Effector memory CD8-positive, alpha-beta T cell (primary cell): ENCODE measurements around the gene DNAI7.

Experiments used
- ATAC-seq: fragments of 150-1000 bp; cut with Tn5 transposase; replicated peaks from 2 replicates; pipeline ENCODE4 v1.10.0; 2021; ENCODE audit warnings: mild to moderate bottlenecking, moderate library complexity
- DNase-seq, 3 experiments: peaks; one replicate each; pipeline ENCODE4 v3.0.0; 2021
- H3K27ac Mint-ChIP-seq, 2 donors: one replicate each; pipeline ENCODE4 v1.8.0; 2022; ENCODE audit warnings: mild to moderate bottlenecking in 2 of 2, mixed read lengths in 2 of 2, moderate library complexity in 2 of 2
- H3K27me3 Mint-ChIP-seq, 2 donors: one replicate each; pipeline ENCODE4 v1.8.0; 2022; ENCODE audit warnings: mixed read lengths in 2 of 2
- H3K36me3 Mint-ChIP-seq: one replicate; pipeline ENCODE4 v1.8.0; 2022; ENCODE audit warnings: mild to moderate bottlenecking, moderate library complexity, mixed read lengths; ENCODE audit not compliant: insufficient read depth
- H3K4me1 Mint-ChIP-seq, 2 donors: one replicate each; pipeline ENCODE4 v1.8.0; 2022; ENCODE audit warnings: low read depth in 2 of 2, mixed read lengths in 2 of 2
- H3K4me3 Mint-ChIP-seq, 2 donors: one replicate each; pipeline ENCODE4 v1.8.0; 2022; ENCODE audit warnings: mild to moderate bottlenecking in 2 of 2, mixed read lengths in 2 of 2, moderate library complexity in 2 of 2
- H3K9me3 Mint-ChIP-seq, 2 donors: one replicate each; pipeline ENCODE4 v1.8.0; 2022; ENCODE audit warnings: mixed read lengths in 2 of 2

Gene DNAI7

GRCh38 chr12:25197608-25198007, 2.6 kb upstream of the DNAI7 start:
- Mint-ChIP-seq H3K4me3 (no peak overlapping the region), H3K27me3 (no peaks in the 10 kb centered on the region), H3K27ac (peak overlapping the region; percentile 47 to 98), H3K36me3 (peaks cover 23% of the 10 kb centered on the region), H3K9me3 (no peaks in the 10 kb centered on the region), H3K4me1 (peaks cover 12 to 43% of the 10 kb centered on the region in 2 donors)
- DNase-seq (no peak), ATAC-seq (no peak)

GRCh38 chr12:25194722-25195055, 271 bp downstream of the DNAI7 start:
- Mint-ChIP-seq H3K27ac (peak overlapping the region; percentile 98 to 99), H3K4me1 (peaks cover 12 to 23% of the 10 kb centered on the region in 2 donors), H3K27me3 (no peaks in the 10 kb centered on the region), H3K4me3 (peak overlapping the region; percentile 94 to 99), H3K36me3 (peaks cover 22% of the 10 kb centered on the region), H3K9me3 (no peaks in the 10 kb centered on the region)
- DNase-seq: no peak
- no peak for ATAC-seq

- H3K9me3 Mint-ChIP-seq: no peaks in the 10 kb centered on the region
- H3K27me3 Mint-ChIP-seq: no peaks in the 10 kb centered on the region
- H3K36me3 Mint-ChIP-seq: peaks cover 22% of the 10 kb centered on the region
- H3K4me1 Mint-ChIP-seq: peaks cover 12 to 21% of the 10 kb centered on the region in 2 donors
- peak overlapping the region; percentile 94 to 99 for H3K4me3 Mint-ChIP-seq
- DNase-seq (no peak), ATAC-seq (no peak)
- peak overlapping the region; percentile 98 to 99 for H3K27ac Mint-ChIP-seq
Measured at GRCh38 chr12:25194214-25194613, 746 bp downstream of the DNAI7 start.

- Mint-ChIP-seq H3K9me3 (no peaks in the 10 kb centered on the region), H3K4me1 (peaks cover 17 to 28% of the 10 kb centered on the region in 2 donors), H3K27ac (no peak overlapping the region), H3K4me3 (no peak overlapping the region), H3K27me3 (no peaks in the 10 kb centered on the region), H3K36me3 (peaks cover 19% of the 10 kb centered on the region)
- ATAC-seq (no peak), DNase-seq (no peak)
Measured at GRCh38 chr12:25190793-25191192, 4.2 kb downstream of the DNAI7 start.

- DNase-seq: no peak
- Mint-ChIP-seq H3K4me3 (no peak overlapping the region), H3K9me3 (no peaks in the 10 kb centered on the region), H3K4me1 (peaks cover 8 to 17% of the 10 kb centered on the region in 2 donors), H3K36me3 (peaks cover 8% of the 10 kb centered on the region), H3K27ac (no peak overlapping the region), H3K27me3 (no peaks in the 10 kb centered on the region)
- no peak for ATAC-seq
Measured at GRCh38 chr12:25189656-25190055, 5.3 kb downstream of the DNAI7 start.

- no peak overlapping the region for H3K4me3 Mint-ChIP-seq
- peak overlapping the region in 1 of 2 donors; percentile 76 for H3K27ac Mint-ChIP-seq
- no peaks in the 10 kb centered on the region for H3K9me3 Mint-ChIP-seq
- H3K27me3 Mint-ChIP-seq: no peaks in the 10 kb centered on the region
- H3K4me1 Mint-ChIP-seq: peaks cover 7 to 11% of the 10 kb centered on the region in 2 donors
- ATAC-seq (no peak), DNase-seq (no peak)
- H3K36me3 Mint-ChIP-seq: peaks cover 3% of the 10 kb centered on the region
Measured at GRCh38 chr12:25187781-25188180, 7.2 kb downstream of the DNAI7 start.

GRCh38 chr12:25186788-25187402, 8.1 kb downstream of the DNAI7 start:
- H3K27me3 Mint-ChIP-seq: no peaks in the 10 kb centered on the region
- H3K4me1 Mint-ChIP-seq: peaks cover 7 to 11% of the 10 kb centered on the region in 2 donors
- peak overlapping the region; percentile 52 to 78 for H3K4me3 Mint-ChIP-seq
- peak in 1 of 3 experiments; percentile 20 for DNase-seq
- H3K36me3 Mint-ChIP-seq: no peaks in the 10 kb centered on the region
- peak; percentile 89 for ATAC-seq
- H3K27ac Mint-ChIP-seq: peak overlapping the region in 1 of 2 donors; percentile 76
- H3K9me3 Mint-ChIP-seq: no peaks in the 10 kb centered on the region

- no peak for DNase-seq
Measured at GRCh38 chr12:25186038-25186787, 8.7 kb downstream of the DNAI7 start.

GRCh38 chr12:25184132-25184531, 10.8 kb downstream of the DNAI7 start:
- DNase-seq: no peak
- Mint-ChIP-seq H3K4me3 (no peak overlapping the region), H3K9me3 (no peaks in the 10 kb centered on the region), H3K27ac (no peak overlapping the region), H3K36me3 (no peaks in the 10 kb centered on the region), H3K27me3 (peaks cover 6 to 10% of the 10 kb centered on the region in 2 donors), H3K4me1 (peaks cover 7 to 11% of the 10 kb centered on the region in 2 donors)
- ATAC-seq: no peak

More at GRCh38 chr12:25186038-25186787, 8.7 kb downstream of the DNAI7 start:
- H3K36me3 Mint-ChIP-seq: no peaks in the 10 kb centered on the region
- peak overlapping the region; percentile 52 to 78 for H3K4me3 Mint-ChIP-seq
- H3K4me1 Mint-ChIP-seq: peaks cover 7 to 11% of the 10 kb centered on the region in 2 donors
- H3K27ac Mint-ChIP-seq: peak overlapping the region in 1 of 2 donors; percentile 76
- peak; percentile 65 for ATAC-seq
- no peaks in the 10 kb centered on the region for H3K27me3 Mint-ChIP-seq
- no peaks in the 10 kb centered on the region for H3K9me3 Mint-ChIP-seq

GRCh38 chr12:25182765-25183164, 12.2 kb downstream of the DNAI7 start:
- no peak overlapping the region for H3K27ac Mint-ChIP-seq
- H3K36me3 Mint-ChIP-seq: no peaks in the 10 kb centered on the region
- peaks cover 7 to 11% of the 10 kb centered on the region in 2 donors for H3K4me1 Mint-ChIP-seq

GRCh38 chr12:25162866-25163265, 32.1 kb downstream of the DNAI7 start:
- no peak overlapping the region for H3K27ac Mint-ChIP-seq
- no peaks in the 10 kb centered on the region for H3K27me3 Mint-ChIP-seq
- H3K9me3 Mint-ChIP-seq: no peaks in the 10 kb centered on the region
- H3K36me3 Mint-ChIP-seq: no peaks in the 10 kb centered on the region
- ATAC-seq: no peak
- H3K4me1 Mint-ChIP-seq: no peaks in the 10 kb centered on the region
- no peak overlapping the region for H3K4me3 Mint-ChIP-seq
- DNase-seq: no peak

More at GRCh38 chr12:25182765-25183164, 12.2 kb downstream of the DNAI7 start:
- DNase-seq (no peak), ATAC-seq (no peak)
- no peaks in the 10 kb centered on the region for H3K9me3 Mint-ChIP-seq
- no peak overlapping the region for H3K4me3 Mint-ChIP-seq
- peaks cover 6 to 12% of the 10 kb centered on the region in 2 donors for H3K27me3 Mint-ChIP-seq

- H3K36me3 Mint-ChIP-seq: no peaks in the 10 kb centered on the region
- no peak for ATAC-seq
- H3K4me3 Mint-ChIP-seq: no peak overlapping the region
- H3K27me3 Mint-ChIP-seq: no peaks in the 10 kb centered on the region
- no peaks in the 10 kb centered on the region for H3K9me3 Mint-ChIP-seq
- DNase-seq: no peak
- H3K4me1 Mint-ChIP-seq: peaks cover 0 to 5% of the 10 kb centered on the region in 2 donors
- H3K27ac Mint-ChIP-seq: no peak overlapping the region
Measured at GRCh38 chr12:25156061-25156460, 38.9 kb downstream of the DNAI7 start.

- Mint-ChIP-seq H3K4me1 (peaks cover 0 to 5% of the 10 kb centered on the region in 2 donors), H3K9me3 (no peaks in the 10 kb centered on the region), H3K4me3 (peak overlapping the region; percentile 55 to 72), H3K27ac (no peak overlapping the region), H3K27me3 (no peaks in the 10 kb centered on the region), H3K36me3 (no peaks in the 10 kb centered on the region)
- peak; percentile 69 for ATAC-seq
- DNase-seq: peak in 1 of 3 experiments; percentile 7
Measured at GRCh38 chr12:25155022-25155576, 39.9 kb downstream of the DNAI7 start.

GRCh38 chr12:25152055-25152454, 42.9 kb downstream of the DNAI7 start:
- no peak for ATAC-seq
- no peak for DNase-seq
- Mint-ChIP-seq H3K9me3 (no peaks in the 10 kb centered on the region), H3K4me1 (peaks cover 0 to 5% of the 10 kb centered on the region in 2 donors), H3K36me3 (no peaks in the 10 kb centered on the region), H3K27ac (peak overlapping the region in 1 of 2 donors; percentile 16), H3K27me3 (no peaks in the 10 kb centered on the region), H3K4me3 (no peak overlapping the region)
